WI38 (cell line): ENCODE measurements around the gene THSD1.

ENCODE experiments used
- H3K4me3 ChIP-seq: 2 replicates; pipeline ENCODE4 v1.5.1; 2011; ENCODE audit warnings: low read depth, mild to moderate bottlenecking, control low read depth, low read length
- TF ChIP-seq, protein P1 (sequence below): IDR thresholded peaks from 2 replicates; pipeline ENCODE4 v1.5.1; 2012; ENCODE audit warnings: low read depth, mild to moderate bottlenecking, control low read depth, low read length

Gene THSD1, protein sequence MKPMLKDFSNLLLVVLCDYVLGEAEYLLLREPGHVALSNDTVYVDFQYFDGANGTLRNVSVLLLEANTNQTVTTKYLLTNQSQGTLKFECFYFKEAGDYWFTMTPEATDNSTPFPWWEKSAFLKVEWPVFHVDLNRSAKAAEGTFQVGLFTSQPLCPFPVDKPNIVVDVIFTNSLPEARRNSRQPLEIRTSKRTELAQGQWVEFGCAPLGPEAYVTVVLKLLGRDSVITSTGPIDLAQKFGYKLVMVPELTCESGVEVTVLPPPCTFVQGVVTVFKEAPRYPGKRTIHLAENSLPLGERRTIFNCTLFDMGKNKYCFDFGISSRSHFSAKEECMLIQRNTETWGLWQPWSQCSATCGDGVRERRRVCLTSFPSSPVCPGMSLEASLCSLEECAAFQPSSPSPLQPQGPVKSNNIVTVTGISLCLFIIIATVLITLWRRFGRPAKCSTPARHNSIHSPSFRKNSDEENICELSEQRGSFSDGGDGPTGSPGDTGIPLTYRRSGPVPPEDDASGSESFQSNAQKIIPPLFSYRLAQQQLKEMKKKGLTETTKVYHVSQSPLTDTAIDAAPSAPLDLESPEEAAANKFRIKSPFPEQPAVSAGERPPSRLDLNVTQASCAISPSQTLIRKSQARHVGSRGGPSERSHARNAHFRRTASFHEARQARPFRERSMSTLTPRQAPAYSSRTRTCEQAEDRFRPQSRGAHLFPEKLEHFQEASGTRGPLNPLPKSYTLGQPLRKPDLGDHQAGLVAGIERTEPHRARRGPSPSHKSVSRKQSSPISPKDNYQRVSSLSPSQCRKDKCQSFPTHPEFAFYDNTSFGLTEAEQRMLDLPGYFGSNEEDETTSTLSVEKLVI

DNA sequence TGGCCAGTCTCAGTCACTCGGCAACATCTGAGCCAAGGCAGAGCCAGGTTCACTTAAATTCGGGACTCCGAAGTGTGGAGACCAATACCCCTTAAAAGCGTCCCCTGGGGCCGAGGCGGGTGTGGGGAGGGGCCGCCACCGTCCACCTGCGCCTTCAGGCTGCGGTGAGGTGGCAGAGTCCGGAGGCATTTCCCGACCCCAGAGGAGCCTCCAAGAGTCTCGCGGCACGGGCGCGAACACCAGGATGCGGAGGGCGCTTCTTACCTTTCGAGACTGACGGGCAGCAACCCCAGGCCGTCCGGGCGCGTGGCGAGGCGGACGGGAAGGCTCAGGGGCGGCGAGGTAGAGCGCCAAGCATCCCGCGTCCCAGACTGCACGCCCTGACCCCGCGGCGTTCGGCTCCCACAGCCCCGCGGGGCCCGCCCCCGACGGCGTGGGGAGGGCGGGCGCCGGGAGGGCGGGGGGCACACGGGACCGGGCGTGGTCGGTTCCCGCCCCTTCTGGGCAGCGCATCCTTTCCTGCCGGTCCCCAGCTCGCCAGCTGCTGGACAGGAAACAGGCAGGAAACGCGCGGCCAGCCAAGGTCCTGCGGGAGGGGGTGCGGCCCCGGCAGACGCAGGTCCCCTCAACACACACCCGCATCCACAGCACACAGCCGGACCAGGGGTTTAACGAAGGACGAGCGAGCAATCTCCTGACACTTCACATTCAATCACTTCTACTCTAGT is at the start of gene THSD1:
Gene THSD1 (minus strand): TSS at position 406 of the 728 bp plus-strand sequence. CDS start 3,572 bp downstream, outside the sequence.
- TF ChIP-seq, protein P1, sequence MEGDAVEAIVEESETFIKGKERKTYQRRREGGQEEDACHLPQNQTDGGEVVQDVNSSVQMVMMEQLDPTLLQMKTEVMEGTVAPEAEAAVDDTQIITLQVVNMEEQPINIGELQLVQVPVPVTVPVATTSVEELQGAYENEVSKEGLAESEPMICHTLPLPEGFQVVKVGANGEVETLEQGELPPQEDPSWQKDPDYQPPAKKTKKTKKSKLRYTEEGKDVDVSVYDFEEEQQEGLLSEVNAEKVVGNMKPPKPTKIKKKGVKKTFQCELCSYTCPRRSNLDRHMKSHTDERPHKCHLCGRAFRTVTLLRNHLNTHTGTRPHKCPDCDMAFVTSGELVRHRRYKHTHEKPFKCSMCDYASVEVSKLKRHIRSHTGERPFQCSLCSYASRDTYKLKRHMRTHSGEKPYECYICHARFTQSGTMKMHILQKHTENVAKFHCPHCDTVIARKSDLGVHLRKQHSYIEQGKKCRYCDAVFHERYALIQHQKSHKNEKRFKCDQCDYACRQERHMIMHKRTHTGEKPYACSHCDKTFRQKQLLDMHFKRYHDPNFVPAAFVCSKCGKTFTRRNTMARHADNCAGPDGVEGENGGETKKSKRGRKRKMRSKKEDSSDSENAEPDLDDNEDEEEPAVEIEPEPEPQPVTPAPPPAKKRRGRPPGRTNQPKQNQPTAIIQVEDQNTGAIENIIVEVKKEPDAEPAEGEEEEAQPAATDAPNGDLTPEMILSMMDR: no peak
- H3K4me3 ChIP-seq: peak within 1 kb of the TSS; percentile 75

DNA sequence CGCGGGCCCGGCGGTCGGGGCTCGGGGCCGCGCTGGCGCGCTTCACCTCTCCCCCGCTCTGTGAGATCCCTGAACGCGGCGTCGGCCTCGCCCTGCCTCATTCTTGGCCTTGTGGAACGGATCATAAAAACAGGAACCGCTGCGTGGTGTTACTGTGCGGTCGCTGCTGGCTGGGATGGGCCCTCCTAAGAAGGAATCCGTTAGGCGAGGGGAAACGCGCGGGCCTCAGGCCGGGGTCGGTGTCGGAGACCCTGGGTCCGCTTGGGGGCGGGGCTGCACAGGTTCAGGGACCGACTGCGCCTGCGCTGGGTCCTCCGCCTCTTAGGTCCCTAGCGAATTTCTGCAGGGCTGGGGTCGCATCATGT is 49.7 kb upstream of the THSD1 start:
- H3K4me3 ChIP-seq: peak overlapping the region; percentile 91
- TF ChIP-seq, protein P1: no peak

DNA sequence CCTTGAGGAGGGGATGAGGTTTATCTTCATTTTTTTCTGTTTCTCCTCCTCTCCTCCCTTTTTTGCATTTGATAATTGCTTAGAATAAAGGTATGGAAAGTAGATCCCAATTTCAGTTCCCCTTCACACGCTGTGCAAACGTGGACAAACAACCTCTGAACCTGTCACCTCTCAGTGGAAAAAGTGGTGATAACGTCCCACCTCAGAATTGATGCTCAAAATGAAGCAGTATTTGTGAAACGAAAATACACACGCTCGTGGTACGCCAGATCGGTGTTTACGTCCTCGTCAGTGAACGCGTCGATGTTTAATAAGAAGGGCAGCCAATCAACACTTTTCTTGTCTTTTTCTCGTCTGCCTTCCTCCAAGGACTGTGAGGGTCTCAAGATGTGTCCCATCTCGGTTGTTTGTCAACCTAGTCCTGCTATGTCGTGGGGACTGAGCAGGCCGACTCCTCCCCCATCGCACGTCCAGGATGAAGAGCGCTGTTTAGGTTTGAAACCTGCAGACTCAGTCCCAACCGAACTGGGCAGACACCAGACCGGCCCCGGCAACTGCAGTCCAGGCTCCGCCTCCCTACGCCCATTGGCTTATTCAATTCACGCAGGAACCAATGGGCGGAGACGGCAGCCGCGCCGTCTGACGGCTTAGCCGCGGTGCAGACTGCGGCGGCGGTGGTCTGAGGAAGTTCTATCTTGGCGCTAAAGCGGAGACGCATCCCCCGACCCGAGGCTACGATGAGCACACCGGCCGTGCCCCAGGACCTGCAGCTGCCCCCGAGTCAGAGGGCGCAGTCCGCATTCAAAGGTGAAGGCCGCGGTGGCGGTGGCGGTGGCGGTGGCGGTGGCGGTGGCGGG is 49.1 kb upstream of the THSD1 start, which contains the start of gene CKAP2:
Gene CKAP2 (plus strand): TSS at position 659 of the 857 bp plus-strand sequence. CDS start 79 bp downstream, at position 738.
- TF ChIP-seq, protein P1: no peak
- H3K4me3 ChIP-seq: peak within 1 kb of the TSS; percentile 91

DNA sequence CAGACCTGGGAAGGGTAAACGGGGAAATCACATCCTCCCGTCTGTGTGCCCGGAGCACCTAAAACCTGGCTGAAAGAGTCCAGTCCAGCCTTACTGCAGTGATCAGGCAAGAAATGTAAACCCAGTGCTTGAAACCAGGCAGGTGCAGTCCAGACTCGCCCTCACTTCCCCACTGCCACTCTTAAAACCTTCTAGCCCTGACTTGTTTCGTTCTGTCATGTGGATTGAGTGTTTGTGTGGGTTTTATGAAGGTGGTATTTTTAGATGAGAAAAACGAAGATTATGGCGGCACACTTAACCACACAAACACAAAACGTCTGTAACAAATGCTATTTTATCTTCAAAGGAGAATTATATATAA is 48.5 kb upstream of the THSD1 start:
- H3K4me3 ChIP-seq: peak overlapping the region; percentile 91
- TF ChIP-seq, protein P1: no peak

DNA sequence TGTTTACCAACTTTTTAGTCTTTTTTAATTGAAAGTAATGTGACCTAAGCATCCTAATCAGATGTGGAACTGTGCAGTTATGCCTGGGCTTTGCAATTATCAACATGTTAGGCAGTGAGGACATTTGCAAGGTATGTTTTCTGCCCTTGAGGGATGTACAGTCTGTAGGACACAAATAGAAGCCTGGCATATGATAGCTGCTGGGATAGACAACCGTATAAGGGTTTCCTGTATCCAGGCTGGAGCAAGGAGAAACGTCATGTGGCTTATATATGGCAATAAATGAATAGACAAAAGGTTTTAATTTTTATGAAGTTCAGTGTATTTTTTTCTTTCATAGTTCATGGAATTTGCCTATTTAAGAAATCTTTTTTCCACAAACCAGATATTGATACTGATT is 46.5 kb upstream of the THSD1 start:
- no peak overlapping the region for H3K4me3 ChIP-seq
- TF ChIP-seq, protein P1: no peak

DNA sequence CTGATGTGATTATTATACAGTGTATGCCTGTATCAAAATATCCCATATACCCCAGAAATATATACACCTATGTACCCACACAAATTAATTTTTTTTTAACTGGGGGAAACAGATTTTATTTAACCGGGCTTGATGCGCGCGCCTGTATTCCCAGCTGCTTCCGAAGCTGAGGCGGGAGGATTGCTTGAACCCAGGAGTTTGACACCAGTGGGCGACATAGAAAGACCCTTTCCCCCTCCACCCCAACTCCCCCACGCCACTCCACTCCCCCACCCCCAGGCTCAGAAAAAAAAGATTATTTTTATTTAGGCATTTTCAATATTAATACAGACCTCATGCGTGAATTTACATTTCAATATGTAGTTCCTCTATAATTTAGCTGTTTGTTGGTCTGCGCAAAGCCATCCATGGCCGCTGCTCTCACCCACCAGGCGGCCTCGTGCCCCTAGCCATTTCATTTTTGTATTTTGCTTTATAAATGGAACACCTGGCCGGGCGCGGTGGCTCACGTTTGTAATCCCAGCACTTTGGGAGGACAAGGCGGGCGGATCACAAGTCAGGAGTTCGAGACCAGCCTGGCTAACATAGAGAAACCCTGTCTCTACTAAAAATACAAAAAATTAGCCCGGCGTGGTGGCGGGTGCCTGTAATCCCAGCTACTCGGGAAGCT is 45.3 kb upstream of the THSD1 start:
- H3K4me3 ChIP-seq: no peak overlapping the region
- TF ChIP-seq, protein P1: no peak
